GM18511 (cell line): ENCODE results near the gene SAA2.
"Not testable (repeated sequence)": the region's sequence is repeated elsewhere in the genome, so short reads cannot be mapped to it uniquely, and the experiment has no call there.

Source experiments
- ATAC-seq: cut with Tn5 transposase; IDR thresholded peaks from one replicate; pipeline ENCODE4 v1.9.1; 2021; ENCODE audit warnings: mild to moderate bottlenecking, moderate library complexity; ENCODE audit not compliant: unreplicated experiment

SAA2 gene

GRCh38 chr11:18248561-18248960, at the start of gene SAA2:
Gene SAA2 (minus strand): TSS chr11:18248668. CDS start chr11:18248011, 657 bp downstream.
- no peak for ATAC-seq

- ATAC-seq: no peak
These were observed 46.8 kb upstream of the SAA2 start for GRCh38 chr11:18295316-18295715.

GRCh38 chr11:18294862-18295261, 46.4 kb upstream of the SAA2 start:
- ATAC-seq: peak; percentile 77

- no peak for ATAC-seq
These were observed 40.4 kb upstream of the SAA2 start for GRCh38 chr11:18288911-18289310.

- no peak for ATAC-seq
These were observed 37.4 kb upstream of the SAA2 start for GRCh38 chr11:18285841-18286240.

GRCh38 chr11:18282626-18283025, 34.2 kb upstream of the SAA2 start:
- no peak for ATAC-seq

GRCh38 chr11:18280438-18281045, 32.1 kb upstream of the SAA2 start:
- peak; percentile 91 for ATAC-seq

- ATAC-seq: no peak
These were observed 29.2 kb upstream of the SAA2 start for GRCh38 chr11:18277565-18278271.

- ATAC-seq: no peak
These were observed 22.7 kb upstream of the SAA2 start for GRCh38 chr11:18271206-18271605.

- ATAC-seq: no peak
These were observed 21.6 kb upstream of the SAA2 start for GRCh38 chr11:18270102-18270501.

GRCh38 chr11:18269252-18269651, 20.8 kb upstream of the SAA2 start:
- ATAC-seq: not testable (repeated sequence)

GRCh38 chr11:18267335-18268133, 19.1 kb upstream of the SAA2 start:
- ATAC-seq: peak; percentile 77

- ATAC-seq: no peak
These were observed 17.5 kb upstream of the SAA2 start, which contains the start of gene SAA1 for GRCh38 chr11:18265949-18266348. Gene SAA1 (plus strand): TSS chr11:18266264. CDS start chr11:18266888, 624 bp downstream.

GRCh38 chr11:18264677-18265555, 16.4 kb upstream of the SAA2 start:
- no peak for ATAC-seq

GRCh38 chr11:18264035-18264434, 15.6 kb upstream of the SAA2 start:
- ATAC-seq: peak; percentile 47

- ATAC-seq: not testable (repeated sequence)
These were observed 14.3 kb upstream of the SAA2 start for GRCh38 chr11:18262681-18263350.

- no peak for ATAC-seq
These were observed 13.3 kb upstream of the SAA2 start for GRCh38 chr11:18261721-18262120.

GRCh38 chr11:18259259-18259658, 10.8 kb upstream of the SAA2 start:
- no peak for ATAC-seq

- ATAC-seq: no peak
These were observed 6.4 kb upstream of the SAA2 start for GRCh38 chr11:18254781-18255361.
